ENCODE data around the gene MARCHF11.

The MARCHF11 gene

DNA sequence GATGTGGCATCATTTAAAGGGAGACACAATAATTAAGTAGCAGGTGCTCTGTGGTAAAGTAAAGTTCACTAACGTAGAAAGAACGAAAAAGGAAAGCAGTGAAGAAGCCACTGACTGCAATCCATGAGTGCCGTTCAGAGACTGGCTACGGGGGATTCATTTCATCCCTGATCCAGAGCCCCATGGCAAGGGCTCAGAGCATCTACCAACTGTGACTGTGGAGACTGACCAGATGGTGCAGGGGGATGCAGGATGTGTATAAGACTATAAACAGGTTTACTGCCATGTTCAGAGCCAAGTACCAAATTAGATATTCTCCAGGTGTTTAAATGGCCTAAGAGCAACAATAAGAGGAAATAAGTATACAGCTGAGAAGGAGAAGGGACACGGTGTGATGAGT, 47.7 kb downstream of the MARCHF11 start:
- no peak for DNase-seq (ENCODE audit: low read depth)

DNA sequence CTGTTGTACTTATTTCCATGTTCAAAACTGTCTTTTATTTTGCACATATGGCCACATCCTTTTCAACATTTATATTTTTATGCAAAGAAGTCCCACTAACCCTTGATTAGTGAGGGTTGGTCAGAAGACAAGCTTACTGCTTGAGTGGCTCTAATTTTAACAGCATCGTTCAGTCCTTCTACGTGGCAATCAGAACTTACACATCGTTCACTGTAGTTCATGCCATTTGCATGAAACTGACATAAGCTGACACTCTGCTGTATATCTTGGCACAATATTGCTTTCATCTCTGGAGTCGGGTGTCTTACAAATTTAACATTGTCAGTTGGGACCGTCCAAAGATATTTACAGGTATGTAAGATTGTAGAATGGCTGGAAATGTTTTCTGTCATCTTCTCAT, 50.6 kb downstream of the MARCHF11 start:
- no peak for DNase-seq (ENCODE audit: low read depth)

DNA sequence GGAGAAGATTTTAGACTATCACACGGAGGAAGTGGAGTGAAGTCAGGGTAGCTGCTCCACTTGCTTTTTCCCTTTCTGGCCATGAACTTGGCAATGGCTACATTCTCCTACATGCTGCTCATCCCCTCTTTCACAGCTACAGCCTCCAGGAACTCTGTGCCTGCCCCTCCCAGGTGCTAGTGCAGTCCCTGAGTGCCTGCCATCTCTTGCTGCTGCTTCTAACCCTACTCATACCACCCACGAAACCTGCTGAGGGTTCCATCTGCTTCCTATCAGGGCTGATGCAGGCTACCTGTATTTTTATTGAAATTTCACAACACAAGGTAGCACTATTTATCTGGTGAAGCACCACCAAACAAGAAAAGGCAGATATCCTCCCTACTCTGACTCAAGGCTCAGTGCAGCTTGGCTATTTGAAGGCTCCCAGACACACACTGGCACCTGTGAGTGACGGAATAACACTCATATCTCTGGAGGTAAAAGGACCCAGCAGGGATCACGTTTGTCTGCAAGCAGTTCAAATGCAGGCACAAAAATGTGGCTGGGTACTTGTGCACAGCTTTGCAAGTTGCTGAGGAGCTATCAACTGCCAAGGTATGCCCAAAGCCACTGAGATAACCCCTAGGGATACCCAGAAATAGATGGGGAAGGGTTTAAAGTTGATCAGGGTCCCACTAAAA, 51.6 kb downstream of the MARCHF11 start:
- no peak for DNase-seq (ENCODE audit: low read depth)

DNA sequence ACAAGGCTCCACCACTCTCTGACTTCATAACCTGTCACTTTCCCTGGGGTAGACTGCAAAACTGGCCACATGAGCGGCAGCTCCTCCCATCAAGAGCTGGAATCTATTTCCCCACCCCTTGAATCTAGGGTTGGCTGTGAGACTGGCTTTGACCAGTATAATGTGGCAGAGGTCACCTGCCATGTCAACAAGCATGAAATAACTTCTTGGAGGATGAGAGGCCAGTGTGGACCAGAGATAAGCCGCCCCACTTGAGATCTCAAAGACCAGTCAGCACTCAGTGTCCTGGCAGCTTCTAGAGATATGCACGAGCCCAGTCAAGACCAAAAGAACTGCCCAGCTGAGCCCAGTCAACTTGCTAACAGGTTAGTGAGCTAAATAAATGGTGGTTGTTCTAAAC, 59.0 kb downstream of the MARCHF11 start:
- no peak for DNase-seq (ENCODE audit: low read depth)

DNA sequence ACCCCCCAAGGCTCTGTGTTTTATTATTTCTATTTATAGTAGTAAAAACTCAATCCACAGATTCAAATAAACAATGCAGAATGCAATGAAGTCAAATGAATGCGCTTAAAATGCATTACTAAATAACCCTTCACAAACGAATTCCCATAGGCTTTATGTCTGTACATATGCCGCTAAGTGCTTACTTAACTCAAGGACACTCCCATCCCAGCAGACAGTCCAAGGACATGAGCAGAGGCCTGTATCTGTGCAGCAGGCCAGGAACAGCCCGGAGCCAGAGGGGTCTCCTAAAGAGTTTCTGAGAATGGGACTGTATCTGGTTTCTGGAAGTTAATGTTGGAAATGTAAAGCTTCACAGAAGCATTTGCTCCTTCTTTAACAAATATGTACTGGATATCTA, 59.8 kb downstream of the MARCHF11 start:
- DNase-seq (ENCODE audit: low read depth), result no peak

- DNase-seq (ENCODE audit: low read depth), result no peak
Observed at GRCh38 chr5:16115140-16115539, 64.5 kb downstream of the MARCHF11 start.

- no peak for DNase-seq (ENCODE audit: low read depth)
Observed at GRCh38 chr5:16108418-16108817, 71.2 kb downstream of the MARCHF11 start.

DNA sequence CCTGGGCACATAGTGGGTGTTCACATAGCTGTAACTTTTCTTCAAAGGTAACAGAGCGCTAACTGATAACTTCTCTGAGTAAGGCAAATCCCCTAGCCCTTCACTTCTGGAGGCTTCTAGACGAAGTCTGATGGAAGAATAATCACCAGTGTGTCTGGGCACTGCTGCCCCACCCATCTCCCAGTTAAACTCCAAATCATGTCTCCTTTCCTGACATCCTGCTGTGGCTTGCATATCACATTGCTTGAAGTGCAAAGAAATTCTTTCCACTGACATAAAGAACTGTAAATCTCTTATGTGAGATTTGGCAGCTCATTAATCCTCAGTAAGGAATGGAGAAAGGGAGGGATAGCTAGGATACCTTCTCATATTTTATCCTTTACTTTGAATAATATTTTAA, 74.6 kb downstream of the MARCHF11 start:
- DNase-seq (ENCODE audit: low read depth), result no peak

DNA sequence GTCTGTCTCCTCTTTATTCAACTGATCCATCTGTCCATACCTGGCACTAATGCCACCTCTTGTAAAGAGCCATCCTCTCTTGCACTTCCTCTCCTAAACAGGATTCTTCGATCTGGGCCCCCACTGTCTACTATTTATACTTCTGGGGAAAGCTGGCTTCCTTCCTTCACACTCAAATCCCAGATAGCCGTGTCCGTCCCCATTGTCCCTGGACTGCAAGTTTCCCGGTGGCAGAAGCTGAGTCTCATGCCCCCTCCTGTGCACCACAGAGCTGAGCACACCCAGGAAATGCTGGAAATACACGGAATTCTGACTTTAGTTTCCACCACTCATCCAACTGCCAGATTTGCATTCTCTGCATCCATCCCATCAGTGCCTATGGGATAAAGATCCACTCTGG, 84.0 kb downstream of the MARCHF11 start:
- no peak for DNase-seq (ENCODE audit: low read depth)

GRCh38 chr5:16090270-16090669, 89.3 kb downstream of the MARCHF11 start:
- no peak for DNase-seq (ENCODE audit: low read depth)

GRCh38 chr5:16082982-16083381, 96.6 kb downstream of the MARCHF11 start:
- DNase-seq (ENCODE audit: low read depth), result no peak

DNA sequence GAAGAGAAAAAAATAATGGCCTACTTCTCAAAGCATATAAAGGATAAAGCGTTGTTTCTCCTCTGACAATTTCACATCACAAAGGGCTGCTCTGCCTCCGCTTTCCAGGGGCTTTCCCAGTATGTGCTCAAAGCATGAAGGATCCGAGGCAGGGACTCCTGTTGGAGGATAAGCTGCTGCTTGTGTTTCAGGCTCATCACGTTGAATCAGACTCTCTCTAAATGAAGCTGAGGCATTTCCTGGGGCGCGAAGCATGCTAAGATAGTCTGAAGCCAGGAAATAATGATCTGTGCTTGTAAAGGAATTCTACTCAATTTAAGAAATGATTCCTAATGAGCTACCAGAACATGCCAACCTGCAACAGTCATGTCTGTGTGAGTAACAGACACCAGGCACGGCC, 97.5 kb downstream of the MARCHF11 start:
- no peak for DNase-seq (ENCODE audit: low read depth)

GRCh38 chr5:16081376-16081955, 98.1 kb downstream of the MARCHF11 start:
- DNase-seq (ENCODE audit: low read depth), result no peak

GRCh38 chr5:16076657-16077056, 102.9 kb downstream of the MARCHF11 start:
- no peak for DNase-seq (ENCODE audit: low read depth)

DNA sequence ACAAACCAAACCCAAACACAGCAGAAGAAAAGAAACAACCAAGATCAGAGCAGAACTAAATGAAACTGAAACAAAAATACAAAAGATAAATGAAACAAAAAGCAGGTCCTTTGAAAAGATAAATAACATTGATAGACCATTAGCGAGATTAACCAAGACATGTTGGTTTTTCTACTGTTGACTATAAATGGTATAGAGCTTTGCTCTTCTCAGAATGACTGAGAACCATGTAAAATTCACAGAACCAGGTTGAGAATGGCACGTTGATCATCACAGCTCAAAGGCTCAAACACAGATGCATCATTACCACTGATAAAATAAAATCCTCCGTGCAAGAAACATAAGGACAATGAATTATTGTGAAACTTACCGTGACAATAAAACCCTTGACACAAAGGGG, 105.2 kb downstream of the MARCHF11 start:
- DNase-seq (ENCODE audit: low read depth), result no peak

- DNase-seq (ENCODE audit: low read depth), result no peak
Observed at GRCh38 chr5:16072616-16073015, 107.0 kb downstream of the MARCHF11 start.

- DNase-seq (ENCODE audit: low read depth), result no peak
Observed at GRCh38 chr5:16067415-16067814, 112.2 kb downstream of the MARCHF11 start.

DNA sequence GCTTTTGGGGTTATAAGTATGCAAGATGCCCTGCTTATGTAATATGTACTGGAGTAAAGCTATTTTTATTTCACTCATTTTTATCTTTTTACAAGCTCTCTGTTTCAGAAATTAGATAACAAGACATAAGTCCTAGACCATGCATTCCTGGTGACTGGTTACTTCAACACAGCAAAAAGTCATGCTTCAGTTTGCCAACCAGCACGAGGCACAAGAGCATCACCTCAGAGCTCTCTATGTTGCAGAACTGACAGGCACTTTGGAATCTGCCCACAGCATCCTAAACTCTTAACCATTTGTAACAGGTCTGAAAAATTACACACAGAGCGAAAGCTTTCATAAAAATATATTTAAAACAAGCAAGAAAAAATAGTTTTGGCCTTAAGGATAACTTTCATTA, 112.8 kb downstream of the MARCHF11 start:
- no peak for DNase-seq (ENCODE audit: low read depth)

- no peak for DNase-seq (ENCODE audit: low read depth)
Observed at GRCh38 chr5:16066320-16066719, 113.3 kb downstream of the MARCHF11 start.

- no peak for DNase-seq (ENCODE audit: low read depth)
Observed at GRCh38 chr5:16065831-16066230, 113.8 kb downstream of the MARCHF11 start.

- DNase-seq (ENCODE audit: low read depth), result no peak
Observed at GRCh38 chr5:16064135-16064893, 115.3 kb downstream of the MARCHF11 start.

DNA sequence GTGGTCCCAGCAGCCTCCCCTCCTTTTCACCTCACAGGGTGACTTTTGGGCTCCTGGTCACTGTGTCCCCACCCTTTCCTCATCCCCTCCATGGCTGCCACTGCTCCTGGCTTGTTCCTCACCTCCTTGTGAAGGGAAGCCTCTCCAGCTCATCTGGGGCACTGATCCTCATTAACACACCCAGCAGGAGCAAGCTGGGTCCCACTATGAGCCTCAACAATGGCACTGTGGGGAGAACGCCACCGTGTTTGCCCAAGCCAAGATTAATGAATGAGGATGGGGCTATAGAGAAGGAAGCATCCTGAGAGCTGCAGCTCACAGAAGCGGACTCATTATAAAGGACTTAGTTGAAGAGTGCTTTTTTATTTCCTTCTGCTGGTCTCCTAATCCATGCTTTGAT, 118.4 kb downstream of the MARCHF11 start:
- no peak for DNase-seq (ENCODE audit: low read depth)

- no peak for DNase-seq (ENCODE audit: low read depth)
Observed at GRCh38 chr5:16057277-16057676, 122.3 kb downstream of the MARCHF11 start.
